ENCODE data around the gene CREB3L1.
A peak's percentile ranks its signal among the peaks of the same experiment; 100 is the strongest.
"Not testable (repeated sequence)": the region's sequence is repeated elsewhere in the genome, so short reads cannot be mapped to it uniquely, and the experiment has no call there.

CREB3L1 gene

DNA sequence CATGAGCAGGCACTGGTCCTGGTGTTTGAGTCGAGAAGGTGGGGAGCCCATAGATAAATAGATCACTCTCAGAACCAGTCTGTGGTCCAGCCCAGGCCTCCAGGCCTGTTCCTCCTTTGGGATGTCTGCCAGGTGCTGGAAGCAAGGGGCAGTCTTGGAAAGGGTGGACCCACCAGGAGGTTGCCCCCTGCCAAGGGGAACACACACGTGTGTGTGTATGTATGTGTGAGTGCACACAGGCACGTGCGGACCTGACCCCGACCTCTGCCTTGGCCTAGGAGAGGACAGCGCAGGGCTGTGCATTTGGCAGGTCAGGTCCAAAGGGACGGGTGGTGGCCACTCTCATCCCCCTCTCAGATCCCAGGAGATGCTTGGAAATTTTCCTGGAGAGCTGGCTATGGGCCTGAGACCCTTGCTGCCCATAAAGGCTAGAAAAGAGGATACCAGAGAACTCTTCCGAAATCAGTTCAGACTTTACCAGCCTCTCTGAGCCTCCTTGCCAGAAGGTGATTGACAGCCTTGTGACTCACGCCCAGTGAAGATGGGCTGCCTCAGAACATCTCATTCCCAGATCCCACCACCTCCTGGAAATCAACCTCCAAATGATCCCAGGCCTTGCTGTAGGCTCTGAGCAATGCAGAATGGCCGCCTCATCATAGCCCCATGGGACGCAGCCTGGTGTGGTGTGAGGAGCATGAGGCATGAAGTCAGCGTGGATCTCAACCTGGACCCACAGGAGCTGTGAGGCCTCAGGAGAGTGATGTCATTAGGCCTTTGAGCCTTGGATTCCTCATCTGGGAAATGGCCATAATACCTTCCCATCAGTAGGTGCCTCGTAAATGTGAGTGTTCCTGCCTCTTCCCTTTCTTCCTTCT lies 24.0 kb upstream of the CREB3L1 start:
- TF ChIP-seq POLR2A (IDR thresholded peaks at IDR 0.05; ENCODE audit: low read length) = no peak
- no peak for TF ChIP-seq GATA1 (IDR thresholded peaks at IDR 0.05; ENCODE audit: low read depth, low read length)
- DNase-seq = no peak

GRCh38 chr11:46254133-46254491 lies 23.4 kb upstream of the CREB3L1 start:
- TF ChIP-seq POLR2A (IDR thresholded peaks at IDR 0.05; ENCODE audit: low read length) (no peak), GATA1 (IDR thresholded peaks at IDR 0.05; ENCODE audit: low read depth, low read length) (no peak)

DNA sequence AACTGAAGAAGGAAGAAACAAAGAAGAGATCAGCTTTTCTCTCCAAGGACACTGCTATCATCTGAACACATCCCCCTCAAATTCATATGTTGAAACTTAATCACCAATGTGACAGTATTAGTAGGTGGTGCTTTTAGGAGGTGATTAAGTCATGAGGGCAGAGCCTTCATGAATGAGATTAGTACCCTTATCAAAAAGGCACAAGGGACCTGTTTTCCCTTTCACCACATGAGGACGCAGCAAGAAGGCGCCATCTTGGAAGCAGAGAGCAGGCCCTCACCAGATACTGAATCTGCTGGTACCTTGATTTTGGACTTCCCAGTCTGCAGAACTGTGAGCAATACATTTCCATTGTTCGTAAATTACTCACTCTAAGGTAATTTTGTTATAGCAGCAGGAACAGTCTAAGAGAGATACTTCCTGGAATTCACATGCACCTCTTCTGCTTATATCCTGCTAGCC lies 20.9 kb upstream of the CREB3L1 start:
- DNase-seq = peak; percentile 61 to 89
- TF ChIP-seq GATA1 (IDR thresholded peaks at IDR 0.05; ENCODE audit: low read depth, low read length) = no peak
- peak; percentile 97 for TF ChIP-seq POLR2A (IDR thresholded peaks at IDR 0.05; ENCODE audit: low read length)

More at GRCh38 chr11:46254133-46254491, 23.4 kb upstream of the CREB3L1 start:
- no peak for DNase-seq

GRCh38 chr11:46259347-46259746 lies 18.1 kb upstream of the CREB3L1 start:
- not testable (repeated sequence) for DNase-seq

- TF ChIP-seq POLR2A (IDR thresholded peaks at IDR 0.05; ENCODE audit: low read length) = no peak
- no peak for TF ChIP-seq GATA1 (IDR thresholded peaks at IDR 0.05; ENCODE audit: low read depth, low read length)
- no peak for DNase-seq
Measured at GRCh38 chr11:46259971-46260560, 17.4 kb upstream of the CREB3L1 start.

DNA sequence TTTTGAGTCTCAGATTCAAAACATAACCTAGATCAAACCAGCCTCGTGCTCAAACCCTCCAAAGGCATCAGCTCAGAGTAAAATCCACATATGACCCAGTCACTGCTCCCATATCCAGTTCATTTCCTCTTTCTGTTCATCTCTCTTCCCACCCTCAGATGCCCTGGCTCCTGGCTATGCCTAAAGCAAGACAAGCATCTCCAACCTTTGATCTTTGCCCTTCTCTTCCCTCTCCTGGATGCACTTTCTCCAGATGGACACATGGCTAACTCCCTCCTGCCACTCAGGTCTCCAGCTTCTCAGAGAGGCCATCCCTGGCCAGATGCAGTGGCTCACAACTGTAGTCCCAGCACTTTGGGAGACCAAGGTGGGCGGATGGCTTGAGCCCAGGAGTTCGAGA lies 14.3 kb upstream of the CREB3L1 start:
- DNase-seq = no peak
- TF ChIP-seq POLR2A (IDR thresholded peaks at IDR 0.05; ENCODE audit: low read length) (no peak), GATA1 (IDR thresholded peaks at IDR 0.05; ENCODE audit: low read depth, low read length) (no peak)

DNA sequence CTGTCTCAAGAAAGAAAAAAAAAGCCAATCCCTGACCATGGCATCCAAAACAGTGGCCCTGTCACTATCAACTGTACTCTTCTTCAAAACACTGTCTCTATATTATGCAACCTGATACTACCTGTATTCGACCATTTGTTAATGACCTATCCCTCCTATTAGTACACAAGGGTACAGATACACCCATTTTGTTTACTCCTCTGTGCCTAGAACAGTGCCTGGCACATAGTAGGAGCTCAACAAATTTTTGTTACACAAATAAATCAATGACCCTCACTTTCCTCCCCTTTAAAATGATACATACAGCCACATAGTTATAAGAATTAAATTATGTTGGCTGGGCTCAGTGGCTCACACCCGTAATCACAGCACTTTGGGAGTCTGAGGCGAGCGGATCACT lies 13.4 kb upstream of the CREB3L1 start:
- TF ChIP-seq GATA1 (IDR thresholded peaks at IDR 0.05; ENCODE audit: low read depth, low read length) (no peak), POLR2A (IDR thresholded peaks at IDR 0.05; ENCODE audit: low read length) (no peak)

DNA sequence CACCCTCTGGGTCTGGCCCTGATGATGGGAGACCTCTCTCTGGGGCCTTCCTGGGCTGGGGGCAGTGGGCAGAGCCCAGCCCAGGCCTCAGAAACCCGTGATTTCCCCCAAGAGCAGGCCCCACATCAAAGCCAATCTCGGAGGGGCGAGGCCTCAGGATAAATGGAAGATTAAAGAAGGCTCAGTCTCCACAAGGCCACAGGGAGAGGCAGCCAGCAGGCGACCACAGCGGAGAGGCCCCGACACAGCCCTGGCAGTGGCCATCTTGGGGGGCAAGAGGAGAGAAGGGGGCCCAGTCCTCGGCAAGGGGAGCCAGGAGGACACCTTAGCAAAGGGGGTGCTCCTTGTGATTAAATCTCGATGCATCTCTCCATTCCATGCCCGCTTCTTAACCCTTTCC lies 12.5 kb upstream of the CREB3L1 start:
- TF ChIP-seq POLR2A (IDR thresholded peaks at IDR 0.05; ENCODE audit: low read length) (no peak), GATA1 (IDR thresholded peaks at IDR 0.05; ENCODE audit: low read depth, low read length) (no peak)
- DNase-seq = no peak

More for the DNA sequence above, 13.4 kb upstream of the CREB3L1 start:
- no peak for DNase-seq

GRCh38 chr11:46265764-46266163 lies 11.7 kb upstream of the CREB3L1 start:
- no peak for DNase-seq
- no peak for TF ChIP-seq POLR2A (IDR thresholded peaks at IDR 0.05; ENCODE audit: low read length)
- no peak for TF ChIP-seq GATA1 (IDR thresholded peaks at IDR 0.05; ENCODE audit: low read depth, low read length)

- DNase-seq = no peak
- no peak for TF ChIP-seq GATA1 (IDR thresholded peaks at IDR 0.05; ENCODE audit: low read depth, low read length)
- no peak for TF ChIP-seq POLR2A (IDR thresholded peaks at IDR 0.05; ENCODE audit: low read length)
Measured at GRCh38 chr11:46267930-46268329, 9.5 kb upstream of the CREB3L1 start.

DNA sequence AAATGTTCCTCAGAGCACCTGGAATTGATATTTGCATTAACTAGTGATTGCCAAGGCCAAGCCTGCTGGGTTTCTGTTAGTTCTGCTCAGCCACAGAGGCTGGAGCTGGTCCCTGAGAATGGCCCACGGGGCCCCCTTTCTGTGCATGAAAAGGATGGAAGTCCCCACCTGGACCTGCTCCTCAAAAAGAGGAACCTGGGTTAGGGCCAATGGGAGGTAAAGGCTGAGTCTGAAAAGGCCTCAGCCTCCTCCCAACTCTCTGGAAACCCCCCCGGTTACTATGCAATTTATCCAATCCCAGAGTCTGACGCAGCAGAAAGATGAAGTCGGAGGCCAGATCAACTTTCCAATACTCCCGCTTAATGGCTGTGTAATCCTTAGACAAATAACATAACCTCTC lies 6.8 kb upstream of the CREB3L1 start:
- no peak for DNase-seq
- TF ChIP-seq POLR2A (IDR thresholded peaks at IDR 0.05; ENCODE audit: low read length) = no peak
- TF ChIP-seq GATA1 (IDR thresholded peaks at IDR 0.05; ENCODE audit: low read depth, low read length) = no peak

- no peak for DNase-seq
- TF ChIP-seq POLR2A (IDR thresholded peaks at IDR 0.05; ENCODE audit: low read length) = no peak
- no peak for TF ChIP-seq GATA1 (IDR thresholded peaks at IDR 0.05; ENCODE audit: low read depth, low read length)
Measured at GRCh38 chr11:46271407-46271806, 6.1 kb upstream of the CREB3L1 start.

GRCh38 chr11:46271875-46272815 lies 5.3 kb upstream of the CREB3L1 start:
- TF ChIP-seq GATA1 (IDR thresholded peaks at IDR 0.05; ENCODE audit: low read depth, low read length) (no peak), POLR2A (IDR thresholded peaks at IDR 0.05; ENCODE audit: low read length) (no peak)
- DNase-seq = no peak

Data from erythroblast (primary cell).